ENCODE results near the gene BEST1.

BEST1 gene

DNA sequence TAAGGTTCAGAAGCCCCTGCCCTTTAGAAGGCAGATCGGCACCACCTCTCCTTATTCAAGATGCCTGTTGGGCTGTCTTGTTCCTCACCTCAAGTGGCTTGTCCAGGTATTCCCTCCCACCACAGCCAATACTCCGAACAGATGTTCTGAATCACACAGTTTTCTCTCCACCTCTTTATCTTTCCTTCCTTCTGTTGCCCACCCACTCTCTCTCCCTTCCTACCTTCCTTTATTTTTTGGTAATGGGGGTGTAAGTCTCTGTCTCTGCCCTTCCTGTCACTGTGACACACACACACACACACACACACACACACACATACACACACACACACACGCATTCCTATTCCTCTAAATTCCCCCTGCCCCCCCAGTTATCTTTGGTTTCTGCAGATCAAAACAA is 8.4 kb downstream of the BEST1 start:
- Histone ChIP-seq H3K36me3 (ENCODE audit: control insufficient read depth, low read length) (peaks cover 12% of the 10 kb centered on the region), H3K4me2 (ENCODE audit: low read length) (no peak overlapping the region), H4K20me1 (ENCODE audit: control insufficient read depth, insufficient read depth, low read depth, low read length) (peaks cover 13% of the 10 kb centered on the region), H3F3A (ENCODE audit: control insufficient read depth, insufficient read depth) (peaks cover 1% of the 10 kb centered on the region), H3K27ac (ENCODE audit: low read depth, low read length) (no peak overlapping the region), H3K27me3 (ENCODE audit: control insufficient read depth, low read length) (no peaks in the 10 kb centered on the region; the same call in 1 of the 2 replicates), H3K9me2 (replicated peaks; ENCODE audit: control insufficient read depth, low read length) (no peaks in the 10 kb centered on the region), H3K4me1 (ENCODE audit: control insufficient read depth, low read length) (peaks cover 9% of the 10 kb centered on the region), H3K4me3 (ENCODE audit: low read length) (no peak overlapping the region), H3K9me3 (ENCODE audit: control insufficient read depth, insufficient read depth, low read length) (no peaks in the 10 kb centered on the region), H3K79me2 (ENCODE audit: control insufficient read depth, low read length) (no peaks in the 10 kb centered on the region)
- TF ChIP-seq EZH2phosphoT487 (IDR thresholded peaks at IDR 0.05; ENCODE audit: borderline replicate concordance, low read length): no peak
- TF ChIP-seq, protein P1, sequence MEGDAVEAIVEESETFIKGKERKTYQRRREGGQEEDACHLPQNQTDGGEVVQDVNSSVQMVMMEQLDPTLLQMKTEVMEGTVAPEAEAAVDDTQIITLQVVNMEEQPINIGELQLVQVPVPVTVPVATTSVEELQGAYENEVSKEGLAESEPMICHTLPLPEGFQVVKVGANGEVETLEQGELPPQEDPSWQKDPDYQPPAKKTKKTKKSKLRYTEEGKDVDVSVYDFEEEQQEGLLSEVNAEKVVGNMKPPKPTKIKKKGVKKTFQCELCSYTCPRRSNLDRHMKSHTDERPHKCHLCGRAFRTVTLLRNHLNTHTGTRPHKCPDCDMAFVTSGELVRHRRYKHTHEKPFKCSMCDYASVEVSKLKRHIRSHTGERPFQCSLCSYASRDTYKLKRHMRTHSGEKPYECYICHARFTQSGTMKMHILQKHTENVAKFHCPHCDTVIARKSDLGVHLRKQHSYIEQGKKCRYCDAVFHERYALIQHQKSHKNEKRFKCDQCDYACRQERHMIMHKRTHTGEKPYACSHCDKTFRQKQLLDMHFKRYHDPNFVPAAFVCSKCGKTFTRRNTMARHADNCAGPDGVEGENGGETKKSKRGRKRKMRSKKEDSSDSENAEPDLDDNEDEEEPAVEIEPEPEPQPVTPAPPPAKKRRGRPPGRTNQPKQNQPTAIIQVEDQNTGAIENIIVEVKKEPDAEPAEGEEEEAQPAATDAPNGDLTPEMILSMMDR (IDR thresholded peaks at IDR 0.05; ENCODE audit: low read depth, low read length, poor library complexity, severe bottlenecking): no peak

DNA sequence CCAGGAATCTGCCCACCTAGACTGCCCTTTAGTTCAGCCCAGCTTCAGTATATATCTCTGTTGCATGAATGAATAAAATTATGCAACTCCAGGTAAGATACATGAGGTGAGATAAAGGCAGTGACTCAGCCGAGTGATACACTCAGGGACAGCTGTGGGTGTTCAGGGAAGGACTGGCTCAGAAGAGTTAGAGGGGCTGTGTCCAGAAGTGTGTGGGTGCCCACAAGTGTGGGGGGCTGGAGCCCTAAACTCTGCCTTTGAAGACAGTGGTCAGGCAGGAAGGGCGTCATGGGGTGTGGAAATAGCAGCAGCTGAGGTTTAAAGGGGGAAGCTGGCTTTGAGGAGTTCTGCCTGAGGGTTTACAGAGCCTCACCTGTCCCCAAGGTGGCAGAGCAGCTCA is 9.0 kb downstream of the BEST1 start:
- H3K4me1 ChIP-seq (ENCODE audit: control insufficient read depth, low read length): peaks cover 15% of the 10 kb centered on the region
- peaks cover 13% of the 10 kb centered on the region for H4K20me1 ChIP-seq (ENCODE audit: control insufficient read depth, insufficient read depth, low read depth, low read length)
- H3F3A ChIP-seq (ENCODE audit: control insufficient read depth, insufficient read depth): peaks cover 7% of the 10 kb centered on the region
- no peak overlapping the region for H3K4me2 ChIP-seq (ENCODE audit: low read length)
- no peak overlapping the region for H3K27ac ChIP-seq (ENCODE audit: low read depth, low read length)
- H3K36me3 ChIP-seq (ENCODE audit: control insufficient read depth, low read length): peaks cover 17% of the 10 kb centered on the region
- H3K9me2 ChIP-seq (replicated peaks; ENCODE audit: control insufficient read depth, low read length): no peaks in the 10 kb centered on the region
- H3K4me3 ChIP-seq (ENCODE audit: low read length): no peak overlapping the region
- H3K27me3 ChIP-seq (ENCODE audit: control insufficient read depth, low read length): no peaks in the 10 kb centered on the region; the same call in 1 of the 2 replicates
- TF ChIP-seq, protein P1 (IDR thresholded peaks at IDR 0.05; ENCODE audit: low read depth, low read length, poor library complexity, severe bottlenecking): no peak
- TF ChIP-seq EZH2phosphoT487 (IDR thresholded peaks at IDR 0.05; ENCODE audit: borderline replicate concordance, low read length): no peak
- H3K79me2 ChIP-seq (ENCODE audit: control insufficient read depth, low read length): no peaks in the 10 kb centered on the region
- no peaks in the 10 kb centered on the region for H3K9me3 ChIP-seq (ENCODE audit: control insufficient read depth, insufficient read depth, low read length)

DNA sequence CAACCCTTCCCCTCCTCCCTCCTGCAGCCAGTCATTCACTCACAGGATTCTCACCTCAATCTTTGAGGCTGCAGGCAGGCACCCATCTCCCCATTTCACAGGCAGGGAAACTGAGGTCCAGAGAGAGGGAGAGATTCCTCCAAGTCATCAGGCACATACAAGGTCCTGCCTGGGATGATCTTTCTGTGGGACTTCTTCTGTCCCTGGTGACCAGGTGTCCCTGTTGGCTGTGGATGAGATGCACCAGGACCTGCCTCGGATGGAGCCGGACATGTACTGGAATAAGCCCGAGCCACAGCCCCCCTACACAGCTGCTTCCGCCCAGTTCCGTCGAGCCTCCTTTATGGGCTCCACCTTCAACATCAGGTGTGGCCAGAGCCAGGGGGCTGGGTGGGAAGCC is 9.5 kb downstream of the BEST1 start:
- H3K27ac ChIP-seq (ENCODE audit: low read depth, low read length): no peak overlapping the region
- no peaks in the 10 kb centered on the region for H3K9me3 ChIP-seq (ENCODE audit: control insufficient read depth, insufficient read depth, low read length)
- no peak overlapping the region for H3K4me3 ChIP-seq (ENCODE audit: low read length)
- no peaks in the 10 kb centered on the region for H3K79me2 ChIP-seq (ENCODE audit: control insufficient read depth, low read length)
- H3K4me1 ChIP-seq (ENCODE audit: control insufficient read depth, low read length): peaks cover 20% of the 10 kb centered on the region
- H4K20me1 ChIP-seq (ENCODE audit: control insufficient read depth, insufficient read depth, low read depth, low read length): peaks cover 17% of the 10 kb centered on the region
- peaks cover 23% of the 10 kb centered on the region for H3K36me3 ChIP-seq (ENCODE audit: control insufficient read depth, low read length)
- no peaks in the 10 kb centered on the region; the same call in 1 of the 2 replicates for H3K27me3 ChIP-seq (ENCODE audit: control insufficient read depth, low read length)
- peaks cover 10% of the 10 kb centered on the region for H3F3A ChIP-seq (ENCODE audit: control insufficient read depth, insufficient read depth)
- TF ChIP-seq, protein P1 (IDR thresholded peaks at IDR 0.05; ENCODE audit: low read depth, low read length, poor library complexity, severe bottlenecking): no peak
- no peak for TF ChIP-seq EZH2phosphoT487 (IDR thresholded peaks at IDR 0.05; ENCODE audit: borderline replicate concordance, low read length)
- no peak overlapping the region for H3K4me2 ChIP-seq (ENCODE audit: low read length)
- no peaks in the 10 kb centered on the region for H3K9me2 ChIP-seq (replicated peaks; ENCODE audit: control insufficient read depth, low read length)

All from DOHH2 (cell line).